Upper lobe of left lung (tissue), 4 donors: Measurements from ENCODE around the gene THSD1.

Experiments used
- EP300 ChIP-seq, 4 donors: sonication (generic); formaldehyde crosslinking; IDR thresholded peaks; one replicate each; pipeline ENCODE4 v1.5.1; 2017; ENCODE audit warnings: antibody characterized with exemption in 4 of 4, control low read depth in 2 of 4
- POLR2A ChIP-seq, 4 donors: fragments of 450-650 bp; IDR thresholded peaks; one replicate each; pipeline ENCODE4 v1.5.1; 2016 to 2017; ENCODE audit warnings: antibody characterized with exemption in 4 of 4, mild to moderate bottlenecking in 2 of 4
- POLR2AphosphoS5 ChIP-seq, 2 donors: sonication (generic); formaldehyde crosslinking; IDR thresholded peaks; one replicate each; pipeline ENCODE4 v1.5.1; 2017; ENCODE audit warnings: antibody characterized with exemption in 2 of 2
- TF ChIP-seq, protein P1 (sequence below), 6 experiments: fragments of 450-650 bp in 4 of 6; fragments of 200-600 bp in 2 of 6; sonication (generic) in 2 of 6; IDR thresholded peaks; one replicate each; pipeline ENCODE4 v1.5.1; 2016 to 2019; ENCODE audit warnings: antibody characterized with exemption in 6 of 6

GRCh38 chr13:52393572-52394357, 12.2 kb downstream of the THSD1 start:
- TF ChIP-seq POLR2AphosphoS5 (IDR thresholded peaks at IDR 0.05) (no peak), POLR2A (IDR thresholded peaks at IDR 0.05) (no peak), EP300 (IDR thresholded peaks at IDR 0.05) (no peak)
- TF ChIP-seq, protein P1, sequence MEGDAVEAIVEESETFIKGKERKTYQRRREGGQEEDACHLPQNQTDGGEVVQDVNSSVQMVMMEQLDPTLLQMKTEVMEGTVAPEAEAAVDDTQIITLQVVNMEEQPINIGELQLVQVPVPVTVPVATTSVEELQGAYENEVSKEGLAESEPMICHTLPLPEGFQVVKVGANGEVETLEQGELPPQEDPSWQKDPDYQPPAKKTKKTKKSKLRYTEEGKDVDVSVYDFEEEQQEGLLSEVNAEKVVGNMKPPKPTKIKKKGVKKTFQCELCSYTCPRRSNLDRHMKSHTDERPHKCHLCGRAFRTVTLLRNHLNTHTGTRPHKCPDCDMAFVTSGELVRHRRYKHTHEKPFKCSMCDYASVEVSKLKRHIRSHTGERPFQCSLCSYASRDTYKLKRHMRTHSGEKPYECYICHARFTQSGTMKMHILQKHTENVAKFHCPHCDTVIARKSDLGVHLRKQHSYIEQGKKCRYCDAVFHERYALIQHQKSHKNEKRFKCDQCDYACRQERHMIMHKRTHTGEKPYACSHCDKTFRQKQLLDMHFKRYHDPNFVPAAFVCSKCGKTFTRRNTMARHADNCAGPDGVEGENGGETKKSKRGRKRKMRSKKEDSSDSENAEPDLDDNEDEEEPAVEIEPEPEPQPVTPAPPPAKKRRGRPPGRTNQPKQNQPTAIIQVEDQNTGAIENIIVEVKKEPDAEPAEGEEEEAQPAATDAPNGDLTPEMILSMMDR (IDR thresholded peaks at IDR 0.05): no peak
